Muscle of leg (tissue), 11 donors: ENCODE measurements around the gene TTC28. TPM values are rescaled to one million over a fixed set of nuclear protein-coding genes. Genes with fewer than 3 reads are reported as not detected.
"Not testable (repeated sequence)": the region's sequence is repeated elsewhere in the genome, so short reads cannot be mapped to it uniquely, and the experiment has no call there.

Source experiments
- DNase-seq: peaks from one replicate; pipeline ENCODE4 v3.0.0; 2013
- H3K27ac ChIP-seq: one replicate; pipeline ENCODE4 v1.5.1; 2013; ENCODE audit warnings: mild to moderate bottlenecking, low read length, control low read depth
- H3K27me3 ChIP-seq: one replicate; pipeline ENCODE4 v1.6.1; 2013; ENCODE audit warnings: low read length; ENCODE audit not compliant: control insufficient read depth, insufficient read depth
- H3K36me3 ChIP-seq: one replicate; pipeline ENCODE4 v1.6.1; 2013; ENCODE audit warnings: low read length; ENCODE audit not compliant: control insufficient read depth, insufficient read depth
- H3K4me1 ChIP-seq: one replicate; pipeline ENCODE4 v1.6.1; 2013; ENCODE audit warnings: low read length; ENCODE audit not compliant: control insufficient read depth, insufficient read depth
- H3K4me3 ChIP-seq: one replicate; pipeline ENCODE4 v1.5.1; 2013; ENCODE audit warnings: low read length, control low read depth
- H3K9me3 ChIP-seq: replicated peaks from 2 replicates; pipeline ENCODE4 v1.6.1; 2013; ENCODE audit warnings: low read depth, low read length; ENCODE audit not compliant: control insufficient read depth
- WGBS: methylation state at CpG from one replicate; pipeline ENCODE4 v1.1.5; 2013; ENCODE audit warnings: missing lambda C conversion rate; ENCODE audit not compliant: insufficient coverage; 5-methylcytosine and 5-hydroxymethylcytosine counted together
- polyA plus RNA-seq, 8 donors: library from polyadenylated mRNA; unstranded; fragments of 120-200 nt; gene quantifications; one replicate each; pipeline versions ENCODE4 v1.2.1 to v1.2.3, GENCODE V29; 2013; ENCODE audit warnings: inconsistent platforms in 1 of 8, low replicate concordance in 1 of 8; ENCODE audit not compliant: insufficient read length in 8 of 8, insufficient read depth in 1 of 8
- total RNA-seq: library from RNA; stranded (reverse); fragments of 120-200 nt; gene quantifications from one replicate; pipeline ENCODE4 v1.2.4, GENCODE V29; 2013

TTC28 gene
- total and polyA plus RNA-seq, 9 donors = 17.9 to 31.8 (median 24.9) TPM

- not testable (repeated sequence) for H3K27me3 ChIP-seq, H3K27ac ChIP-seq, H3K9me3 ChIP-seq, H3K4me3 ChIP-seq, DNase-seq, H3K36me3 ChIP-seq, H3K4me1 ChIP-seq
- 100% methylated on average over 1 of the region's 5 CpGs for WGBS
Measured at GRCh38 chr22:28214750-28215149, 464.9 kb downstream of the TTC28 start.

- not testable (repeated sequence) for H3K9me3 ChIP-seq, H3K4me3 ChIP-seq, H3K27me3 ChIP-seq, H3K36me3 ChIP-seq, H3K4me1 ChIP-seq, H3K27ac ChIP-seq, DNase-seq
- WGBS = 76% methylated on average over 5 of the region's 6 CpGs
Measured at GRCh38 chr22:28209457-28209856, 470.2 kb downstream of the TTC28 start.

GRCh38 chr22:28208787-28209186, 470.9 kb downstream of the TTC28 start:
- WGBS = no CpG with 5 or more reads among the region's 2 CpGs
- Histone ChIP-seq H3K4me1 (no peaks in the 10 kb centered on the region), H3K9me3 (no peaks in the 10 kb centered on the region), H3K4me3 (no peak overlapping the region), H3K36me3 (no peaks in the 10 kb centered on the region), H3K27ac (no peak overlapping the region), H3K27me3 (no peaks in the 10 kb centered on the region)
- DNase-seq = no peak

- Histone ChIP-seq H3K27ac (no peak overlapping the region), H3K4me1 (no peaks in the 10 kb centered on the region), H3K27me3 (no peaks in the 10 kb centered on the region), H3K9me3 (no peaks in the 10 kb centered on the region), H3K4me3 (no peak overlapping the region), H3K36me3 (no peaks in the 10 kb centered on the region)
- no peak for DNase-seq
- WGBS = no CpG with 5 or more reads among the region's 2 CpGs
Measured at GRCh38 chr22:28208036-28208435, 471.6 kb downstream of the TTC28 start.

- no peaks in the 10 kb centered on the region for H3K9me3 ChIP-seq
- DNase-seq = no peak
- no peak overlapping the region for H3K4me3 ChIP-seq
- H3K27me3 ChIP-seq = no peaks in the 10 kb centered on the region
- H3K27ac ChIP-seq = no peak overlapping the region
- no peaks in the 10 kb centered on the region for H3K4me1 ChIP-seq
- WGBS = 100% methylated on average over 1 of the region's 6 CpGs
- H3K36me3 ChIP-seq = no peaks in the 10 kb centered on the region
Measured at GRCh38 chr22:28207281-28208030, 472.2 kb downstream of the TTC28 start.

GRCh38 chr22:28205926-28206325, 473.7 kb downstream of the TTC28 start:
- no peak overlapping the region for H3K4me3 ChIP-seq
- WGBS = no CpG with 5 or more reads among the region's 1 CpG
- H3K4me1 ChIP-seq = no peaks in the 10 kb centered on the region
- H3K27ac ChIP-seq = no peak overlapping the region
- no peaks in the 10 kb centered on the region for H3K9me3 ChIP-seq
- H3K27me3 ChIP-seq = no peaks in the 10 kb centered on the region
- DNase-seq = no peak
- H3K36me3 ChIP-seq = no peaks in the 10 kb centered on the region

- H3K27ac ChIP-seq = no peak overlapping the region
- no peaks in the 10 kb centered on the region for H3K4me1 ChIP-seq
- H3K9me3 ChIP-seq = no peaks in the 10 kb centered on the region
- H3K27me3 ChIP-seq = no peaks in the 10 kb centered on the region
- no peak for DNase-seq
- no peak overlapping the region for H3K4me3 ChIP-seq
- H3K36me3 ChIP-seq = no peaks in the 10 kb centered on the region
- no CpG with 5 or more reads among the region's 1 CpG for WGBS
Measured at GRCh38 chr22:28204382-28204781, 475.3 kb downstream of the TTC28 start.

- Histone ChIP-seq H3K36me3 (no peaks in the 10 kb centered on the region), H3K9me3 (no peaks in the 10 kb centered on the region), H3K27ac (no peak overlapping the region), H3K4me1 (no peaks in the 10 kb centered on the region), H3K27me3 (no peaks in the 10 kb centered on the region), H3K4me3 (no peak overlapping the region)
- DNase-seq = no peak
- no CpG with 5 or more reads among the region's 1 CpG for WGBS
Measured at GRCh38 chr22:28203286-28203685, 476.4 kb downstream of the TTC28 start.

- Histone ChIP-seq H3K4me1 (no peaks in the 10 kb centered on the region), H3K27me3 (no peaks in the 10 kb centered on the region), H3K27ac (no peak overlapping the region), H3K36me3 (no peaks in the 10 kb centered on the region), H3K4me3 (no peak overlapping the region), H3K9me3 (no peaks in the 10 kb centered on the region)
- WGBS = 100% methylated on average over 2 of the region's 2 CpGs
- DNase-seq = no peak
Measured at GRCh38 chr22:28198692-28199091, 480.9 kb downstream of the TTC28 start.

- not testable (repeated sequence) for H3K9me3 ChIP-seq, DNase-seq, H3K27ac ChIP-seq, H3K36me3 ChIP-seq, H3K4me3 ChIP-seq, H3K27me3 ChIP-seq, H3K4me1 ChIP-seq
- 89% methylated on average over 8 of the region's 8 CpGs for WGBS
Measured at GRCh38 chr22:28191571-28191970, 488.1 kb downstream of the TTC28 start.
